Smooth muscle cell (in vitro differentiated cells): ENCODE data around the gene MUC22. TPM values are rescaled to one million over a fixed set of nuclear protein-coding genes. Genes with fewer than 3 reads are reported as not detected.

Source experiments
- DNase-seq: peaks from one replicate; lab custom pipeline; 2025; ENCODE audit not compliant: unreplicated experiment; lab: John Stamatoyannopoulos, UW
- H2AFZ ChIP-seq: fragments of 200-600 bp; sonication (generic); 2 replicates; pipeline ENCODE4 v1.6.0; 2016; ENCODE audit warnings: antibody characterized with exemption, low read depth, mild to moderate bottlenecking
- H3F3A ChIP-seq: fragments of 200-600 bp; sonication (generic); 2 replicates; pipeline ENCODE4 v1.6.0; 2017; ENCODE audit warnings: antibody characterized with exemption, low read depth
- H3K27ac ChIP-seq: fragments of 200-600 bp; sonication (generic); 2 replicates; pipeline ENCODE4 v1.5.1; 2016; ENCODE audit warnings: low read depth, mild to moderate bottlenecking
- H3K27me3 ChIP-seq: fragments of 200-600 bp; sonication (generic); 2 replicates; pipeline ENCODE4 v1.6.1; 2016; ENCODE audit warnings: low read depth, mild to moderate bottlenecking
- H3K36me3 ChIP-seq: fragments of 200-600 bp; sonication (generic); 2 replicates; pipeline ENCODE4 v1.5.1; 2016; ENCODE audit warnings: low read depth
- H3K4me1 ChIP-seq: fragments of 200-600 bp; sonication (generic); 2 replicates; pipeline ENCODE4 v1.5.1; 2016; ENCODE audit warnings: low read depth
- H3K4me2 ChIP-seq: fragments of 200-600 bp; sonication (generic); 2 replicates; pipeline ENCODE4 v1.6.0; 2016; ENCODE audit warnings: mild to moderate bottlenecking
- H3K4me3 ChIP-seq: fragments of 200-600 bp; sonication (generic); 2 replicates; pipeline ENCODE4 v1.5.1; 2016; ENCODE audit warnings: mild to moderate bottlenecking
- H3K79me2 ChIP-seq: fragments of 200-600 bp; sonication (generic); 2 replicates; pipeline ENCODE4 v1.6.0; 2016; ENCODE audit warnings: low read depth, mild to moderate bottlenecking
- H3K9ac ChIP-seq: fragments of 200-600 bp; sonication (generic); 2 replicates; pipeline ENCODE4 v1.6.0; 2016; ENCODE audit warnings: low read depth
- H3K9me3 ChIP-seq: fragments of 200-600 bp; sonication (generic); replicated peaks from 2 replicates; pipeline ENCODE4 v1.5.1; 2016; ENCODE audit warnings: low read depth
- H4K20me1 ChIP-seq: fragments of 200-600 bp; sonication (generic); 2 replicates; pipeline ENCODE4 v1.6.0; 2016; ENCODE audit warnings: low read depth
- CTCF ChIP-seq: fragments of 200-600 bp; sonication (generic); IDR thresholded peaks from 2 replicates; pipeline ENCODE4 v1.5.1; 2017; ENCODE audit warnings: borderline replicate concordance, mild to moderate bottlenecking, antibody characterized with exemption; ENCODE audit not compliant: insufficient read depth, poor library complexity, severe bottlenecking
- WGBS: methylation state at CpG from one replicate; pipeline ENCODE4 v1.1.7; 2016; ENCODE audit warnings: low lambda C conversion rate; 5-methylcytosine and 5-hydroxymethylcytosine counted together
- polyA plus RNA-seq: library from polyadenylated mRNA; unstranded; fragments of >200 nt; fragmentation: Nextera tagmentation; extraction: Ambion mirVana; gene quantifications from 2 replicates; pipeline ENCODE4 v1.2.1, GENCODE V29; 2016
- total RNA-seq: library from RNA; depleted of rRNA; stranded (reverse); fragments of >200 nt; gene quantifications from 2 replicates; pipeline ENCODE4 v1.2.3, GENCODE V29; 2014

The MUC22 gene
- total and polyA plus RNA-seq, 2 experiments from 2014 or later: not detected

- no peaks in the 10 kb centered on the region for H3K9me3 ChIP-seq
- H3F3A ChIP-seq: peaks cover 4% of the 10 kb centered on the region
- no peaks in the 10 kb centered on the region for H3K36me3 ChIP-seq
- 16% methylated on average over 6 of the region's 6 CpGs for WGBS
- peak; percentile 53 for TF ChIP-seq CTCF
- no peaks in the 10 kb centered on the region for H3K79me2 ChIP-seq
- H4K20me1 ChIP-seq: no peaks in the 10 kb centered on the region
- DNase-seq: no peak
- peaks cover 10% of the 10 kb centered on the region for H3K4me1 ChIP-seq
- H3K4me3 ChIP-seq: no peak overlapping the region
- no peak overlapping the region for H3K9ac ChIP-seq
- peak overlapping the region; percentile 40 for H3K27ac ChIP-seq
- H3K27me3 ChIP-seq: no peaks in the 10 kb centered on the region
- no peak overlapping the region for H2AFZ ChIP-seq
- peak overlapping the region; percentile 56 for H3K4me2 ChIP-seq
Measured at GRCh38 chr6:31070711-31071197, 60.5 kb downstream of the MUC22 start.

GRCh38 chr6:31074401-31074800, 64.1 kb downstream of the MUC22 start:
- H3K79me2 ChIP-seq: no peaks in the 10 kb centered on the region
- H3F3A ChIP-seq: peaks cover 4% of the 10 kb centered on the region
- H3K4me1 ChIP-seq: peaks cover 10% of the 10 kb centered on the region
- H3K27me3 ChIP-seq: no peaks in the 10 kb centered on the region
- no peak for TF ChIP-seq CTCF
- no peaks in the 10 kb centered on the region for H3K9me3 ChIP-seq
- no peak for DNase-seq
- no peak overlapping the region for H3K27ac ChIP-seq
- H2AFZ ChIP-seq: no peak overlapping the region
- H3K9ac ChIP-seq: no peak overlapping the region
- no peak overlapping the region for H3K4me2 ChIP-seq
- H4K20me1 ChIP-seq: no peaks in the 10 kb centered on the region
- H3K36me3 ChIP-seq: no peaks in the 10 kb centered on the region
- WGBS: 45% methylated on average over 4 of the region's 4 CpGs
- H3K4me3 ChIP-seq: no peak overlapping the region

GRCh38 chr6:31075528-31075927, 65.3 kb downstream of the MUC22 start:
- no peaks in the 10 kb centered on the region for H3K36me3 ChIP-seq
- H3K27me3 ChIP-seq: no peaks in the 10 kb centered on the region
- no peak for DNase-seq
- H2AFZ ChIP-seq: no peak overlapping the region
- H3K4me1 ChIP-seq: peaks cover 6% of the 10 kb centered on the region
- WGBS: 23% methylated on average over 1 of the region's 1 CpG
- no peaks in the 10 kb centered on the region for H4K20me1 ChIP-seq
- H3K9ac ChIP-seq: no peak overlapping the region
- TF ChIP-seq CTCF: no peak
- H3K4me2 ChIP-seq: no peak overlapping the region
- H3K79me2 ChIP-seq: no peaks in the 10 kb centered on the region
- no peaks in the 10 kb centered on the region for H3K9me3 ChIP-seq
- no peak overlapping the region for H3K4me3 ChIP-seq
- H3F3A ChIP-seq: peaks cover under 1% of the 10 kb centered on the region
- no peak overlapping the region for H3K27ac ChIP-seq

- no peak overlapping the region for H3K9ac ChIP-seq
- no peak overlapping the region for H3K27ac ChIP-seq
- no peaks in the 10 kb centered on the region for H3K79me2 ChIP-seq
- no peak for DNase-seq
- H3F3A ChIP-seq: no peaks in the 10 kb centered on the region
- no peak overlapping the region for H3K4me2 ChIP-seq
- WGBS: 96% methylated on average over 4 of the region's 4 CpGs
- no peaks in the 10 kb centered on the region for H3K9me3 ChIP-seq
- H3K4me1 ChIP-seq: no peaks in the 10 kb centered on the region
- H3K36me3 ChIP-seq: no peaks in the 10 kb centered on the region
- TF ChIP-seq CTCF: no peak
- H3K4me3 ChIP-seq: no peak overlapping the region
- H3K27me3 ChIP-seq: no peaks in the 10 kb centered on the region
- H4K20me1 ChIP-seq: no peaks in the 10 kb centered on the region
- H2AFZ ChIP-seq: no peak overlapping the region
Measured at GRCh38 chr6:31076611-31077010, 66.3 kb downstream of the MUC22 start.
